OCI-LY1 (cell line): ENCODE results near the gene TMEM40.

Source experiments
- H2AFZ ChIP-seq: fragments of 200-600 bp; sonication (generic), shearing (Covaris generic); 2 replicates; pipeline ENCODE4 v1.6.0; 2014; ENCODE audit warnings: antibody characterized with exemption, mild to moderate bottlenecking, low read length
- H3F3A ChIP-seq: fragments of 200-600 bp; sonication (generic), shearing (Covaris generic); 2 replicates; pipeline ENCODE4 v1.6.0; 2014; ENCODE audit warnings: mild to moderate bottlenecking, antibody characterized with exemption, low read length, moderate library complexity; ENCODE audit not compliant: insufficient read depth
- H3K27ac ChIP-seq: fragments of 200-600 bp; sonication (generic); 2 replicates; pipeline ENCODE4 v1.5.1; 2014; ENCODE audit warnings: low read length, mixed run types, mild to moderate bottlenecking, low read depth; ENCODE audit not compliant: poor library complexity, severe bottlenecking
- H3K27me3 ChIP-seq: fragments of 200-600 bp; sonication (generic); 2 replicates; pipeline ENCODE4 v1.6.0; 2014; ENCODE audit warnings: antibody characterized with exemption, mild to moderate bottlenecking, low read length, moderate library complexity; ENCODE audit not compliant: insufficient read depth
- H3K36me3 ChIP-seq: fragments of 200-600 bp; sonication (generic); 2 replicates; pipeline ENCODE4 v1.6.1; 2014; ENCODE audit warnings: mild to moderate bottlenecking, antibody characterized with exemption, low read length, moderate library complexity, mixed read lengths; ENCODE audit not compliant: insufficient read depth
- H3K4me1 ChIP-seq: fragments of 200-600 bp; sonication (generic); 2 replicates; pipeline ENCODE4 v1.5.1; 2014; ENCODE audit warnings: mild to moderate bottlenecking, low read length, moderate library complexity; ENCODE audit not compliant: insufficient read depth, severe bottlenecking
- H3K4me2 ChIP-seq: fragments of 200-600 bp; sonication (generic), shearing (Covaris generic); 2 replicates; pipeline ENCODE4 v1.6.1; 2014; ENCODE audit warnings: low read length
- H3K4me3 ChIP-seq: fragments of 200-600 bp; sonication (generic); 2 replicates; pipeline ENCODE4 v1.5.1; 2014; ENCODE audit warnings: low read length, low read depth, mild to moderate bottlenecking, mixed read lengths; ENCODE audit not compliant: poor library complexity, severe bottlenecking
- H3K79me2 ChIP-seq: fragments of 200-600 bp; shearing (Covaris generic); 2 replicates; pipeline ENCODE4 v1.6.1; 2016; ENCODE audit warnings: mixed run types, low read length, mixed read lengths; ENCODE audit not compliant: insufficient read depth
- H3K9ac ChIP-seq: fragments of 200-600 bp; sonication (generic), shearing (Covaris generic); 2 replicates; pipeline ENCODE4 v1.6.1; 2014; ENCODE audit warnings: mild to moderate bottlenecking, low read length, mixed read lengths
- H3K9me2 ChIP-seq: fragments of 200-600 bp; sonication (generic), shearing (Covaris generic); 2 replicates; pipeline ENCODE4 v1.6.1; 2014; ENCODE audit warnings: low read depth, mild to moderate bottlenecking, low read length, mixed read lengths
- H3K9me3 ChIP-seq: fragments of 200-600 bp; shearing (Covaris generic); 2 replicates; pipeline ENCODE4 v1.6.1; 2014; ENCODE audit warnings: low read length, mixed read lengths
- H4K20me1 ChIP-seq: fragments of 200-600 bp; sonication (generic), shearing (Covaris generic); 2 replicates; pipeline ENCODE4 v1.6.0; 2016; ENCODE audit warnings: mild to moderate bottlenecking, low read length; ENCODE audit not compliant: insufficient read depth
- EZH2 ChIP-seq: fragments of 200-600 bp; sonication (generic), shearing (Covaris generic); IDR thresholded peaks from 2 replicates; pipeline ENCODE4 v1.8.0; 2017; ENCODE audit warnings: borderline replicate concordance, mixed run types, mild to moderate bottlenecking, antibody characterized with exemption, low read length, moderate library complexity, mixed read lengths
- TF ChIP-seq, protein P1 (sequence below): fragments of 200-600 bp; sonication (generic), shearing (Covaris generic); IDR thresholded peaks from 2 replicates; pipeline ENCODE4 v1.5.1; 2017; ENCODE audit warnings: mild to moderate bottlenecking, antibody characterized with exemption, low read length, moderate library complexity, mixed read lengths

The TMEM40 gene, protein sequence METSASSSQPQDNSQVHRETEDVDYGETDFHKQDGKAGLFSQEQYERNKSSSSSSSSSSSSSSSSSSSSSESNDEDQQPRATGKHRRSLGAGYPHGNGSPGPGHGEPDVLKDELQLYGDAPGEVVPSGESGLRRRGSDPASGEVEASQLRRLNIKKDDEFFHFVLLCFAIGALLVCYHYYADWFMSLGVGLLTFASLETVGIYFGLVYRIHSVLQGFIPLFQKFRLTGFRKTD

DNA sequence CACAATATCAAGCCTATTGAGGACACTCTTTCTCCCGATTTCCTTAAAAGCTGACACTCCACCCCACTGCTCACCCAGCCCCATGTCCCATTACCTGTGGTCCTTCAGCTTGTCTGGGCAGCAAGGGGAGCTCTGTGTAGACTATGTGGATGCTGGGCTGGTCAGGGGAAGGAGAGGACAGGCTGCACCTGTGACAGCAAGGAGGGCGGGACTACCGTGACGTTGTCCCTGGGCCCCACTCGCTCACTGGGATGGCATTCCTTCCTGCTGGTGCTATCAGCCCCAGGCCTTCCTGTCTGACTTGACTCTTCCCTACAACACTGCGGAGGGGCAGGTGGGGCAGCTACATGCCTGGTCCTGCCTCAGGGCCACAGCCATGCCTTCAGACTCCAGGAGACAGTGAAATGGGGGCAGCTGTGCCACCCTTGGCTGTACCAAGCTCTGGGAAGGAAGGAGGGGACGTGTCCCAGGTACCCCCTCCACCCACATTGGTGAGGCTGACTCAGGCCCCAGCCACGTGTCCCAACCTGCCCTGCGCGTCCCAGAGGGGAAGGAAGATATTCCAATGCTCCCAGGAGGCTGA is at the start of gene TMEM40:
TMEM40 (minus strand) TSS at position 163 of the 583 bp plus-strand sequence. CDS start 9,427 bp downstream, outside the sequence.
- H3K27ac ChIP-seq: no peak within 1 kb of the TSS
- H2AFZ ChIP-seq: no peak within 1 kb of the TSS

DNA sequence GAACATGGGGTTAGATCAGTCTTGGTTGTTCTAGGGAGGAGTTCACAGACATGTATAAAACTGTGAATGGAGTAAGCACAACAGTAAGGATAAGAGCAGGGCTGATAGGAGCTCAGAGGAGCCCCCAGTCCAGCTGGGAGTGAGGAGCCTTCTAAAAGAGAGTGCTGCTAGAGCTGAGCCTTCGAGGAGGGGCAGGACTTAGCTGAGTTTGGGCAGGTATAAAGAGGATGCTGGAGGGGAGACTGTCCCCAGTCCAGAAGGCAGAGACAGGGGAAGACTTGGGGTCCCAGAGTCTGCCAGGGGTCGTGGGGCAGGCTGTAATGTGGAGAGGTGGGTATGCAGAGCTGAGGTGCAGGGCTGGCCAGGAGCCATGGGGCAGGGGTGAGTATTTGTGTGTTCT is 49.5 kb upstream of the TMEM40 start:
- H3K4me1 ChIP-seq: peaks cover 11% of the 10 kb centered on the region
- no peaks in the 10 kb centered on the region for H3K9me3 ChIP-seq
- H2AFZ ChIP-seq: no peak overlapping the region
- H3K4me2 ChIP-seq: no peak overlapping the region
- H3K4me3 ChIP-seq: no peak overlapping the region
- no peaks in the 10 kb centered on the region for H3K27me3 ChIP-seq
- no peak overlapping the region for H3K27ac ChIP-seq
- no peaks in the 10 kb centered on the region for H3F3A ChIP-seq
- H3K9me2 ChIP-seq: no peaks in the 10 kb centered on the region
- no peaks in the 10 kb centered on the region for H4K20me1 ChIP-seq
- TF ChIP-seq, protein P1, sequence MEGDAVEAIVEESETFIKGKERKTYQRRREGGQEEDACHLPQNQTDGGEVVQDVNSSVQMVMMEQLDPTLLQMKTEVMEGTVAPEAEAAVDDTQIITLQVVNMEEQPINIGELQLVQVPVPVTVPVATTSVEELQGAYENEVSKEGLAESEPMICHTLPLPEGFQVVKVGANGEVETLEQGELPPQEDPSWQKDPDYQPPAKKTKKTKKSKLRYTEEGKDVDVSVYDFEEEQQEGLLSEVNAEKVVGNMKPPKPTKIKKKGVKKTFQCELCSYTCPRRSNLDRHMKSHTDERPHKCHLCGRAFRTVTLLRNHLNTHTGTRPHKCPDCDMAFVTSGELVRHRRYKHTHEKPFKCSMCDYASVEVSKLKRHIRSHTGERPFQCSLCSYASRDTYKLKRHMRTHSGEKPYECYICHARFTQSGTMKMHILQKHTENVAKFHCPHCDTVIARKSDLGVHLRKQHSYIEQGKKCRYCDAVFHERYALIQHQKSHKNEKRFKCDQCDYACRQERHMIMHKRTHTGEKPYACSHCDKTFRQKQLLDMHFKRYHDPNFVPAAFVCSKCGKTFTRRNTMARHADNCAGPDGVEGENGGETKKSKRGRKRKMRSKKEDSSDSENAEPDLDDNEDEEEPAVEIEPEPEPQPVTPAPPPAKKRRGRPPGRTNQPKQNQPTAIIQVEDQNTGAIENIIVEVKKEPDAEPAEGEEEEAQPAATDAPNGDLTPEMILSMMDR: no peak
- no peak for TF ChIP-seq EZH2
- H3K79me2 ChIP-seq: no peaks in the 10 kb centered on the region
- H3K9ac ChIP-seq: no peak overlapping the region
- no peaks in the 10 kb centered on the region for H3K36me3 ChIP-seq

More for the DNA sequence above, at the start of gene TMEM40:
- H3K4me1 ChIP-seq: no peaks in the 10 kb centered on the region
- no peaks in the 10 kb centered on the region for H4K20me1 ChIP-seq
- H3F3A ChIP-seq: no peaks in the 10 kb centered on the region
- no peak within 1 kb of the TSS for H3K4me3 ChIP-seq
- H3K79me2 ChIP-seq: no peaks in the 10 kb centered on the region
- TF ChIP-seq, protein P1: no peak
- TF ChIP-seq EZH2: no peak
- no peaks in the 10 kb centered on the region for H3K9me2 ChIP-seq
- H3K27me3 ChIP-seq: 0 out of 2 replicates have a peak, but pooled peaks cover 3% of the 10 kb centered on the region
- no peak within 1 kb of the TSS for H3K4me2 ChIP-seq
- no peak within 1 kb of the TSS for H3K9ac ChIP-seq
- H3K9me3 ChIP-seq: no peaks in the 10 kb centered on the region
- no peaks in the 10 kb centered on the region for H3K36me3 ChIP-seq

DNA sequence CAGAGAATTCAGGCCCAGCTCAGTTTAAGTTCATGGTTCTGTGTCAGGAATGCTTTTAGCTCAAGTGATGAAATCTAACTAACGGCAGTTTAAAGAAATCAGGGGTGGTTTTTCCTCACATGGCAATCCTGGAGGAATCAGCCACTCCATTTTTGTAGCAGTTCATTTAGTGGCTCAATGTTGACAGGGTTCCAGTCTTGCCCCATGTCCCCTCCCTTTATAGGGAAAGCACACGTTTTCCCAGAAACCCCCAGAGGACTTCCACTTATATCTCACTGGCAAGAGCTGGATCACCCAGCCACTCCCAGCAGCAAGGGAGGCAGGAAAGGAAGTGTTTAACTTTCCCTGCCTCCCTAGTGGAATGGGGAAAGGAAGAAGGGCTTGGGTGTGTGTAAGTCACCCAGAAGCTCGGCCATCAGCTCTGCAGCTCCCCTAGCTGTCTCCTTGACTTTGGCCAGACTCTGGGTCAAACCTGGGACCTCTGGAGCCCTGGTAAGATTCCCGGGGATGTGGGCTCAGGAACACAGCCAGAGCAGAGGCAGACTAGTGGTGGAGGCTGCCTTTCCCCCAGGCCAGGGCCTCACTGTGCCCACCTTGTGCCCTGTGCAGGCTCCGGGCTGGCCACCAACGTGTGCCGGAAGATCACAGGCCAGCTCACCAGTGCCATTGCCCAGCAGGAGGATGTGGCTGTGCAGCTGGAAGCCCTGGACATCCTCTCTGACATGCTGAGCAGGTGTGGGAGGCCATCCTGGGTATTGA is 48.7 kb upstream of the TMEM40 start:
- Histone ChIP-seq H3K9me3 (no peaks in the 10 kb centered on the region), H3K4me1 (peaks cover 11% of the 10 kb centered on the region), H3K79me2 (no peaks in the 10 kb centered on the region), H3K4me3 (no peak overlapping the region), H3K27me3 (no peaks in the 10 kb centered on the region), H3K9me2 (no peaks in the 10 kb centered on the region), H4K20me1 (no peaks in the 10 kb centered on the region), H3K4me2 (no peak overlapping the region), H3K27ac (no peak overlapping the region), H3K36me3 (no peaks in the 10 kb centered on the region), H2AFZ (no peak overlapping the region), H3K9ac (no peak overlapping the region), H3F3A (no peaks in the 10 kb centered on the region)
- no peak for TF ChIP-seq EZH2
- TF ChIP-seq, protein P1: no peak
